Activated CD4-positive, alpha-beta T cell treated with anti-CD3 and anti-CD28 coated beads, Interleukin-2, amount 10 ng/mL, durations not matched to agents 7 days and 5 days (primary cell): ENCODE results near the gene FAM120B. TPM values are rescaled to one million over a fixed set of nuclear protein-coding genes. Genes with fewer than 3 reads are reported as not detected.
A peak's percentile ranks its signal among the peaks of the same experiment; 100 is the strongest.

ENCODE experiments used
- CTCF ChIA-PET: fragments of 350-600 bp; sonication (Branson Sonifier 250); formaldehyde crosslinking; loops from one replicate; lab custom pipeline; 2021; ENCODE audit warnings: antibody characterized with exemption; lab: Charles Lee
- POLR2A ChIA-PET: fragments of 350-600 bp; sonication (Branson Sonifier 250); formaldehyde crosslinking; loops from one replicate; lab custom pipeline; 2021; ENCODE audit warnings: antibody characterized with exemption; lab: Charles Lee
- DNase-seq: peaks from one replicate; pipeline ENCODE4 v3.0.0-alpha.2; 2020
- H3K27ac Mint-ChIP-seq: one replicate; pipeline ENCODE4 v1.8.0; 2021; ENCODE audit warnings: mild to moderate bottlenecking, moderate library complexity, mixed read lengths
- H3K27me3 Mint-ChIP-seq: one replicate; pipeline ENCODE4 v1.8.0; 2021; ENCODE audit warnings: mixed read lengths
- H3K36me3 Mint-ChIP-seq: one replicate; pipeline ENCODE4 v1.8.0; 2021; ENCODE audit warnings: low read depth, mixed read lengths
- H3K4me1 Mint-ChIP-seq: one replicate; pipeline ENCODE4 v1.8.0; 2021; ENCODE audit warnings: mixed read lengths
- H3K4me3 Mint-ChIP-seq: one replicate; pipeline ENCODE4 v1.8.0; 2021; ENCODE audit warnings: mild to moderate bottlenecking, moderate library complexity, mixed read lengths
- H3K9me3 Mint-ChIP-seq: one replicate; pipeline ENCODE4 v1.8.0; 2021; ENCODE audit warnings: mixed read lengths
- total RNA-seq, 2 experiments: library from RNA; stranded (reverse); gene quantifications; one replicate each; pipeline ENCODE4 v1.2.3, GENCODE V29; 2021

FAM120B gene
- total RNA-seq, 2 experiments from 2014 or later: 29.8 to 33.0 TPM

DNA sequence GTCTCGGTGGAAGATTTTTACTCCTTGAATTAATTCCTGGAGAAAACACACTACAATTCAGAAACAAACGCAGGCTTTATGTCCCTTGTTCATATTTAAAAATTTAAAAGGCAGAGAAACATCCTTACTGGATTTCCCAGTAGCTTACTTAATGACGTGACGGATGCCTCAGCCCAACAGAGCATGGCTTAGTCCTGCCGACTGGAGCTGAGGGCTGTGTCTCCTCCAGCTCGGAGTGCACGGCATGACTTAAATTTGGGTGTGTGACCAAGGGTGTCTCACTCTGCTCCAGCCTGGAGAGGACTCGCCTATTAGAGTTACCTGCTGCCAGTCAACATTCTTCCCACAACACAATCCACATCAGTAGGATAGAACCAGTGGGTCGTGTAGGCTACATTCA is 139.4 kb downstream of the FAM120B start:
- Mint-ChIP-seq H3K36me3 (no peaks in the 10 kb centered on the region), H3K4me1 (no peaks in the 10 kb centered on the region), H3K9me3 (no peaks in the 10 kb centered on the region), H3K27me3 (no peaks in the 10 kb centered on the region), H3K27ac (no peak overlapping the region), H3K4me3 (no peak overlapping the region)
- DNase-seq: no peak
- ChIA-PET POLR2A (no interaction called here), CTCF (interaction anchor here (2.5 kb wide), 1 partner anchor 45 kb away, joined by 5 read pairs; no protein-coding TSS in a partner anchor)

DNA sequence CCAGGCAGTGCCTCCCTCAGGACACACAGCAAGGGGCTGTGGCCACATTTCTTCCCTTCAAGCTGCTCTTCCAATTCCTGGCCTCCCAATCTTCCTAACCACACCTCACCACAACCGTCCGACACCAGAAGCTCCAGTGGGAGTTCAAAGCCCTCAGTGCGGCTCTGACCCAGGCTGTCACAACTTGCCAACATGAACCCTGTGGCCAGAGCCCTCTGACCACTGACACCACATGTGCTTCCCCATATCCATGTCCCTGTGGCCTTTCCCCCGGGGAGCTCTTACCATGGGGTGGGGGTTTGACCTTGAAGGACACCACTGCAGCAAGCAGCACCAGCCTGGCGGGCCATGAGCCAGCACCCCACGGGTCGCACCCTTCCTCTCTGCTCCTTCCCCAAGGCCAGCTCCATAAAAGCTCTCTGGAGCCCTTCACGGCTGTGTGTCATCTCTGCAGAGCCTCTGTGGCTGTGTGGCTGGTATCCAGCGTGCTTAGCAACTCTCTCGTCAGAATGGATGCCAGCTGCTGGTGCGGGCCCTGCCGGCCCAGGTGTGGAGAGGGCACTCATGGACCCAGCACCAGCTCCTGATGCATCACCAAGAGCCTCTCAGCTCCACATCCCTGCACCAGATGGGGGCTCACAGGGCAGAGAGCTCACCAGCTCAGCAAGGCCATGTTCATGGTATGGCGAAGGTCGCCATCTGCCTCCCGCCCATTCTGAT is 140.4 kb downstream of the FAM120B start:
- no peaks in the 10 kb centered on the region for H3K36me3 Mint-ChIP-seq
- POLR2A ChIA-PET: no interaction called here

DNA sequence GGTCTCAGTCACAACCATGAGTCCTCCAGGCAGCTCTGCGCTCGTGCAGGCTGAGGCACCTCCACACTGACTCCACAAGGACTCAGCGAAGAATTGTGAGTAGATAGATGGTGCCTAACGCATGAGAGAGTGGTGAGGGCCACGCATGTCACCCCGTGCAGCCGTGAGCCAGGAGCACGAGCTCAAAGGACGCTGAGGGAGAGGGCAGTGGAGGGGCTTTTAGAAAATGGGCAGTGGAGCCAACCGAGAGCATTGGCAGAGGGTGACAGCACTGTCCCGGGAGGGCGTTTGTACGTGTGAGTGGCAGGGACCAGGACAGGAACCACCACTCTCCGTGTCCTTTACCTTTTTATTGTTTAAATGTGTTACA is 141.0 kb downstream of the FAM120B start:
- Mint-ChIP-seq H3K27ac (no peak overlapping the region), H3K4me3 (no peak overlapping the region), H3K27me3 (no peaks in the 10 kb centered on the region), H3K4me1 (no peaks in the 10 kb centered on the region), H3K9me3 (peaks cover under 1% of the 10 kb centered on the region), H3K36me3 (no peaks in the 10 kb centered on the region)
- no peak for DNase-seq
- ChIA-PET CTCF (interaction anchor here (2.5 kb wide), 1 partner anchor 46 kb away, joined by 5 read pairs; no protein-coding TSS in a partner anchor), POLR2A (no interaction called here)

More for the DNA sequence above, 140.4 kb downstream of the FAM120B start:
- no peak for DNase-seq
- Mint-ChIP-seq H3K9me3 (no peaks in the 10 kb centered on the region), H3K27ac (peak overlapping the region; percentile 72), H3K27me3 (no peaks in the 10 kb centered on the region), H3K4me1 (no peaks in the 10 kb centered on the region), H3K4me3 (no peak overlapping the region)
- CTCF ChIA-PET: interaction anchor here (0.6 to 2.5 kb wide), 2 partner anchors 46 to 88 kb away, joined by 5 read pairs; no protein-coding TSS in a partner anchor

DNA sequence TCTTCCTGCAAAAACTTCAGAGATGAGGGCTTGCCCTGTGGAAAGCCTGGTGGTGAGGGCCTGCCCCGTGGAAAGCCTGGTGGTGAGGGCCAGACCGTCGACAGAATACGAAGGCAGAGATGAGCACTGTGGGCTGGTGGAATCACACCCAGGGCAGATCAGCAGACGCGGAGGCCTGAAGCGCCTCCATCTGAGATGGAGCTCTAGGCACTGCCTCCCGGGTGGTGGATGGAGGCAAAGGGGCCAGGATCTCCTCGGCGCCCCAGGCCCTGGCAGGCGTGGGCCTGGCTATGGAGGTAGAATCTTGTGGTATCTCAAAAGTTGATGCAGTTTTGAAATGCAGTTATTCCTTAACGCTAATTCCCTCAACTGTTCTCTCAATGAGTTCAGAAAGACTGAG is 141.8 kb downstream of the FAM120B start:
- Mint-ChIP-seq H3K36me3 (no peaks in the 10 kb centered on the region), H3K4me3 (no peak overlapping the region), H3K27ac (no peak overlapping the region), H3K27me3 (no peaks in the 10 kb centered on the region), H3K4me1 (no peaks in the 10 kb centered on the region), H3K9me3 (peaks cover 5% of the 10 kb centered on the region)
- CTCF ChIA-PET: no interaction called here
- POLR2A ChIA-PET: no interaction called here
- DNase-seq: no peak

DNA sequence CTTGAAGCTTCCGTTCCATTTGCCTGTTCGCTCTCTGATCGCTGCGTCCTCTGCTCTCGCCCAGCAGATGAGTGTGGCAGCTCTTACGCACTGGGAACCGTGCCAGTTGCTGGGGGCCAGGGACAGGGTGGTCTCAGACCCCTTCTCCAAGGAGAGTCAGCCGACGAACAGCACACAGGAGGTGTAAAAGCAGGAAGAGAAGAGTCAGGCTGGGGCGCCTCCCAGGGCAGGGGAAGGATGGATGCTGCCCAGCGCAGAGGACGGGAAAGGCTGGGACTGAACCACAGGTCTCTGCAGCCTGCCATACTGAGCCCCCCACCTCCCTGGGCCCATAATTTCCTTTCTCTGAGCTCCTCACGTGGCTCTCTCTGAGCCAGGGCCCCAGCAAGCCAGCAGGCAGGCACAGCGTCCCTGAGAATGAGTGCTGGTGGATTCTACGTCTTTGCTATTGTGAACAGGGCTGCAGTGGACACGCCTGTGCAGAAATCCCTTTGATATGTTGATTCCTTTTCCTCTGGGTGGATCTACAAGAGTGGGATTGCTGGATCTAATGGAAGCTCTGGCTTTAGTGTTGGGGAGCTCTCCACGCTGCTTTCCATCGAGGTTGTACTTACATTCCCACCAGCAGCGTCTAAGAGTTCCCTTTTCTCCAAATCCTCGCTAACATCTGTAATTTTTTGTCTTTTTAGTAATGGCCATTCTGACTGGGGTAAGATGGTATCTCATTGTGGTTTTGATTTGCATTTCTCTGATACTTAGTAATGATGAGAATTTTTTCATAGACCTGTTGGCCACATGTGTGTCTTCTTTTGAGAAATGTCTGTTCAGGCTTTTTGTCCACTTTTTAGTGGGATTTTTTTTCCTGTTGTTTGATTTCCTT is 142.4 kb downstream of the FAM120B start:
- Mint-ChIP-seq H3K27ac (no peak overlapping the region), H3K36me3 (no peaks in the 10 kb centered on the region), H3K27me3 (no peaks in the 10 kb centered on the region), H3K9me3 (peaks cover 5% of the 10 kb centered on the region), H3K4me3 (no peak overlapping the region), H3K4me1 (no peaks in the 10 kb centered on the region)
- ChIA-PET POLR2A (no interaction called here), CTCF (no interaction called here)
- DNase-seq: no peak

DNA sequence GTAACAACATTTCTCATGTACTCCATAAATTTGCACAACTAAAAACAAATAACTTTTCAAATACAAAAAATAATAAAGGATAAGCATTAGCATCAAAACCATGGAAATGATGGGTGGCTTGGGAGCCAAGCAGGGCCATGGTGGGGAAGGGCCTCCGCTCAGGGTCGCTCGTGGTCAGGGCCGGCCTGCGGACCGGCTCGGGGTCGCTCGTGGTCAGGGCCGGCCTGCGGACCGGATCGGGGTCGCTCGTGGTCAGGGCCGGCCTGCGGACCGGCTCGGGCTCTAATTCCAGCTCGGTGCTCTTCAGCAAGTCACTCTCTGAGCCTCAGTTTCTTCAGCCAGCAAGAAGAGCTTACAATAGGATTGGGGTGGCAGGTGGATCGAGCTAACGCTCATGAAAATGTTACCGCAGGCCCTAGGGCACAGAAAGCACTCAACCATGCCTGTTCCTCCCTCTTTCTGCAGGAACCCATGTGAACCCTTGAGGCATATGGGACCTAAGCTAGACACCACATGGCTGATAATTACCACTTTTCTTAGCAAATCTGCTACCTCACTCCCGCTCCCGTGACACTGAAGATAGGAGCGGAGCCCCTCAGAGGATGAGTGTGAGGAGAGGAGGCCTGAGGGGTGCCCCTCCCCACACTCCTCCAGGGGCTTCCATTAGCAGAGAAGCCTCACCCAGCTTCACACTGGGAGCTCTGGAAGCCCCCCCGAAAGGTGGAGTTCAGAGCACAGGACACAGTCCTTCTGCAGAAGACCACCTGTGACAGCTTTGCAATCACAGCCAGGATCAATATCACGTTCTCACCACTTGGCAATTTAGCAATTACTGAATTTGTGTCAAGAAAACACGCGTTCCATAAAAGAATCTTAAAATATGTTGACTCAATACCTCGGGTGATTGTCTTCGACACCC is 143.5 kb downstream of the FAM120B start:
- H3K4me1 Mint-ChIP-seq: peaks cover 4% of the 10 kb centered on the region
- peaks cover 5% of the 10 kb centered on the region for H3K9me3 Mint-ChIP-seq
- no peaks in the 10 kb centered on the region for H3K36me3 Mint-ChIP-seq
- DNase-seq: no peak
- ChIA-PET CTCF (no interaction called here), POLR2A (no interaction called here)
- no peak overlapping the region for H3K27ac Mint-ChIP-seq
- H3K4me3 Mint-ChIP-seq: no peak overlapping the region
- H3K27me3 Mint-ChIP-seq: no peaks in the 10 kb centered on the region

DNA sequence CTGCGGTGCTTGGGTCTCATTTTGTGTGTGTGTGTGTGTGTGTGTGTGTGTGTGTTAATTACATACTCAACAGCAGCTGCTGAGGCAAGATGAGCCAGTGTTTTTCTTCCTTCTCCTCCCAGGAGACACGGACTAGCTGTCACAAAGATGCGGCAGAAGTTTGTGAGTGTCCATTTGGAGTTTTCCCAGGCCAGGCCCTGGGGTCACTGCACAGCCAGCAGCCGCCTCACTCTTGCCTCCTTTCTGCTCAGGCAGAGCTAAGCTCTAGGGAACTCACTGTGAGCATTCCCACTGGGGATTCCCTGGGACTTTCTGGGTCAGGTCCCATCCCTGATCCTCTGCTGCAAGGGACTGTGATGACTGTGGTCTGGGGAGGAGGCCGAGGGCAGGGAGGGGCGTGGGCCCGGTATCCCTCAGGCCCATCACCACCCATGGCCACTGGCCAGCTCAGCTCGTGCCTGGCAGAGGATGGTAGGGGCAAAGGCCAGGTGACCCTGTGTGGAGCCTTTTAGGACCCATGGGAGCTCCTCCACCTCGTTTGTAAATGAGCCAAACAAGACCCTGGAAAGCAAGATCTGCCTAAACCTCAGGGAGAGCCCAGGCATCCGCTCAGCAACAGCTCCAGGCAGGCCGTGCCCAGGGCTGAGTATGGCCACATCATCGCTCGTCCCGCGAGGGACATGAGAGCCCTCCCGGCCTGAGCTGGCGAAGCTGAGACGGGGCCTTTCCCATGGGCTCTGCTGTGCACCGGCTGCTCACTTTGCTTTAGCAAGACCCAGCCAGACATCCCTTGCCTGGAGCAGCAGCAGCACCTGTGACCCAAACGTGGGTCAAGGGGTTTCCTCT is 144.6 kb downstream of the FAM120B start:
- no peak overlapping the region for H3K27ac Mint-ChIP-seq
- no peak for DNase-seq
- H3K36me3 Mint-ChIP-seq: no peaks in the 10 kb centered on the region
- POLR2A ChIA-PET: no interaction called here
- peaks cover 5% of the 10 kb centered on the region for H3K9me3 Mint-ChIP-seq
- H3K4me1 Mint-ChIP-seq: peaks cover 4% of the 10 kb centered on the region
- no peak overlapping the region for H3K4me3 Mint-ChIP-seq
- CTCF ChIA-PET: interaction anchor here (0.6 to 1.2 kb wide), 3 partner anchors 11 to 64 kb away, joined by 3 read pairs; no protein-coding TSS in a partner anchor
- H3K27me3 Mint-ChIP-seq: no peaks in the 10 kb centered on the region

DNA sequence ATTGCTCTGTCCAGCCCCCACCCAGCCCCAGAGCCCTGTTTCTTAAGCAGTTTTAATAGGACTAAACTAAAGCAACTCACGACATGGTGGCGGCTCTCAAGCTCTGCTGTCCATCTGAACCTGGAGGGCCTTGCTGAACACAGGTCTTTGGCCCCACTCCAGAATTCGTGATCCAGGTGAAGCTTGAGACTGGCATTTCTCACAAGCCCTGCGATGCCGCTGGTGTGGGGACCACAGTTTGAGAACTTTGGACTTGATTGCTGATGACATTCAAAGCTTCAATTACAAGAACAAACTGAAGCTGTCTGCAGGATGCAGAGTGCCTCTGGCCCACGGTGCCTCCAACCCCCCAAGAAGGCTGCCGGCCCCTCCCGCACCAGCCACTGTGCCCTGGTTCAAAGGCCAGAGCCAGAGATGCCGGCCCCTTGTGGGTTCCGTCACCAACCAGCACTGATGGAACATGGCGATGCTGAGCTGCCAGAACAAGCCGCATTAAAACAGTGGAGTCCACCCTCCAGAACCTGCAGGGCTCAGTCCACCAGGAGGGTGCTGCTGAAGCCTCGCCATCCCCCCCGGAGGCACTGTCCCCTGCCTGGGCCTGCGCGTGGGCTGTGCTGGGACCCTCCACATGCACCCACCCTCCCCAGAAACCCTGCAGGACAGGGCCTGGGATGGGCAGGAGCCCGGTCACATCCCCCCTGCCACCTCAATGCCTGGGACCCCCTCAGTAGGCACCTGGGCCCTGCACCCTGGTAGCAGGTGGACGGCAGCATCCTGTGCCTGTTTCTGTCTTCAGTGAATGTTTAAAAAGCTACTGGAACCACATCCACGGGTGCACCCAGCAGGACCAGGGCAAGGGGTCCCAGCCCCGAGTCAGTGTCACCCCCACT is 145.4 kb downstream of the FAM120B start:
- no peak for DNase-seq
- ChIA-PET POLR2A (no interaction called here), CTCF (interaction anchor here (0.5 to 1.2 kb wide), 3 partner anchors 30 to 64 kb away, joined by 3 read pairs; no protein-coding TSS in a partner anchor)
- Mint-ChIP-seq H3K4me3 (no peak overlapping the region), H3K36me3 (no peaks in the 10 kb centered on the region), H3K27ac (no peak overlapping the region), H3K4me1 (peaks cover 4% of the 10 kb centered on the region), H3K27me3 (no peaks in the 10 kb centered on the region), H3K9me3 (peaks cover 5% of the 10 kb centered on the region)

DNA sequence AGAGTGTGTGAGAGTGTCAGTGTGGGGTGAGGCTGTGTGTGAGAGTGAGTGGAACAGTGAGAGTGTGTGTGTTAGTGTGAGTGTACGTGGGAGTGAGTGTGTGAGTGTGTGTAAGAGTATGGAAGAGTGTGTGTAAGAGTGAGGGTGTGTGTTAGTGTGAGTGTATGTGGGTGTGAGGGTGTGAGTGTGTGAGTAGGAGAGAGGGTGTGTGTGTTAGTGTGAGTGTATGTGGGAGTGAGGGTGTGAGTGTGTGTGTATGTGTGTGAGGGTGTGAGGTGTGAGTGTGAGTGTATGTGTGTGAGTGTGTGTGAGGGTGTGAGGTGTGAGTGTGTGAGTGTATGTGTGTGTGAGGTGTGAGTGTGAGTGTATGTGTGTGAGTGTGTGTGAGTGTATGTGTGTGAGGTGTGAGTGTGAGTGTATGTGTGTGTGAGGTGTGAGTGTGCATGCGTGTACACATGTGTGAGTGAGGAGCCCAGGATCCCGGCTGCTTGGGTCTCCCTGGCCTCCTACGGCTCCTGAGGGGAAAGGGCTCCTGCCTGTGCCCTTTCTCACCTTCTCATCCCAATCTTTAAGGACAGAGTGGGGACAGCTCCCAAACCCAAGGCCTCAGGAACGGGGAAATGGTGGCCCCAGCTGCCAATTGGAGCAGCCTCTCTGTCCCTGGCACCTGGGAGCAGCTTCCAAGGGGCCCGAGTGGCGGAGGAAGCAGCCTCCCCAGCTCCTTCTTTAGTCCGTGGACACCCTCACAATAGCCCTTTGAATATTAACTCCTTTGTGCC is 146.4 kb downstream of the FAM120B start:
- no peak for DNase-seq
- Mint-ChIP-seq H3K36me3 (no peaks in the 10 kb centered on the region), H3K4me1 (peaks cover 4% of the 10 kb centered on the region), H3K27ac (no peak overlapping the region), H3K4me3 (no peak overlapping the region), H3K9me3 (peaks cover 5% of the 10 kb centered on the region), H3K27me3 (no peaks in the 10 kb centered on the region)
- ChIA-PET CTCF (no interaction called here), POLR2A (no interaction called here)

DNA sequence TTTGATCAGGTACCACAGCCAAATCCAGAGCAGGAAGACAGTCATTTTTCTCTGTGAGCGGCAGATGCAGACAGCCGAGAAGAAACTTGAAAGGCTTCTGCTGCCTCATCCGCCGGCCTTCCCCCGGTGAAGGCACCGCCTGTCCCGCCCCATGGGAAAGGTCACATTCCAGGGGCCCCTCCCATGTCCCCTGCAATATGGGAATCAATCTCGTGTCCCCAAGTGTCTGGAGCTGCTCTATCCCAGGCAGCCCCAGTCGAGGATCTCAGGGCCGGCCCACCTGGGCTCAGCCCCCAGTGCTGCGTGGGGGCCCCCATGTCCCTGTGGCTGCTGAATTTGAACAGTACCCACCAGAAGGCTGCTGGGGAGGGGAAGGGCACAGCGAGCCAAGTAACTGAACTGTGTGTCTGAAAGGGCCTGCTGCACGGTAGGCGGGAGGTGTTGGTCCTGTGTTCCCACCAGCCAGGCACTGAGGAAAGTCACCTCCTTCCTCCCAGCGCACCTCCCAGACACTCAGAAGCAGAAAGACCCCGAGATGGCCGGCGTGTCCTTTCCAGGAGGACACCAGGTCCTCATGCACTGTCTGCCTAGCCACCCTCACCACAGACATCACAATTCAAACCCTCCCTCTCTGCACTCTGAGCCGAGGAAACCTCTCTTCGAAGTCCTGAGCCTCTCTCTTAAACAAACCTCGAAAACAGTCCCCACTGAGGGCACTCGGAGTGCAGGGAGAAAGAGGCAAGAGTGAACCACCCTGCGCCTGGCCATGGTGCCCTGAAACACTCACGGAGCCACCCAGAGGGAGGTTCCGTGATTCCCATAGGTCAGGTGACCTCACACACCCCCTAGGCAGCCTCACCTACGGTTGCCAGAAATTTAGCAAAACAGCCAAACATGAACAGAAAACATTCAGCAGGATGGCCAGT is 147.3 kb downstream of the FAM120B start:
- no peak overlapping the region for H3K4me3 Mint-ChIP-seq
- POLR2A ChIA-PET: no interaction called here
- DNase-seq: no peak
- no peaks in the 10 kb centered on the region for H3K27me3 Mint-ChIP-seq
- H3K9me3 Mint-ChIP-seq: peaks cover 5% of the 10 kb centered on the region
- CTCF ChIA-PET: no interaction called here
- no peaks in the 10 kb centered on the region for H3K36me3 Mint-ChIP-seq
- no peak overlapping the region for H3K27ac Mint-ChIP-seq
- H3K4me1 Mint-ChIP-seq: peaks cover 4% of the 10 kb centered on the region
